ENCODE data around the gene APPL2. TPM values are rescaled to one million over a fixed set of nuclear protein-coding genes. Genes with fewer than 3 reads are reported as not detected.

Gene APPL2
- total RNA-seq, 4 donors from 2014 or later: 39.9 to 67.5 (median 59.1) TPM

DNA sequence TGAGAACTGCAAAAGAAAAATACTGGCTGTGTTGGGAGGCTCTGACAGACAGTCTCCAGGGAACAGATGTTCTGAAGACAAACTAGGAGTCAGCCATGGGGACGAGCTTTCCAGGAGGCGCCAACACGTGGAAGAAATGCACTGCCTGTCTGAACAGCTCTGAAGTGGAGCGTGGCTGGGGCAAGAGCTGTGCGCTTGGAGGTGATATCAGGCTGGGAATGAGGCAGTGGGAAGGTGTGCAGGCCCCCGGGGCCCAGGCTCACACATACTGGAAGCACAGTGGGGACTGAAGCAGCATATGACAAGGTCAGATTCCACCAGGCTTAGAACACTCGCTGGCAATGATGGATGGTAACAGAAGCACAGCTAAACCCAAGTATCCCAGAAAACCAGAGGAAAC lies 17.5 kb downstream of the APPL2 start:
- ATAC-seq (ENCODE audit: low FRiP score): no peak
- TF ChIP-seq, protein P1, sequence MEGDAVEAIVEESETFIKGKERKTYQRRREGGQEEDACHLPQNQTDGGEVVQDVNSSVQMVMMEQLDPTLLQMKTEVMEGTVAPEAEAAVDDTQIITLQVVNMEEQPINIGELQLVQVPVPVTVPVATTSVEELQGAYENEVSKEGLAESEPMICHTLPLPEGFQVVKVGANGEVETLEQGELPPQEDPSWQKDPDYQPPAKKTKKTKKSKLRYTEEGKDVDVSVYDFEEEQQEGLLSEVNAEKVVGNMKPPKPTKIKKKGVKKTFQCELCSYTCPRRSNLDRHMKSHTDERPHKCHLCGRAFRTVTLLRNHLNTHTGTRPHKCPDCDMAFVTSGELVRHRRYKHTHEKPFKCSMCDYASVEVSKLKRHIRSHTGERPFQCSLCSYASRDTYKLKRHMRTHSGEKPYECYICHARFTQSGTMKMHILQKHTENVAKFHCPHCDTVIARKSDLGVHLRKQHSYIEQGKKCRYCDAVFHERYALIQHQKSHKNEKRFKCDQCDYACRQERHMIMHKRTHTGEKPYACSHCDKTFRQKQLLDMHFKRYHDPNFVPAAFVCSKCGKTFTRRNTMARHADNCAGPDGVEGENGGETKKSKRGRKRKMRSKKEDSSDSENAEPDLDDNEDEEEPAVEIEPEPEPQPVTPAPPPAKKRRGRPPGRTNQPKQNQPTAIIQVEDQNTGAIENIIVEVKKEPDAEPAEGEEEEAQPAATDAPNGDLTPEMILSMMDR (IDR thresholded peaks at IDR 0.05): no peak
- no peak for DNase-seq (ENCODE audit: low spot score)

DNA sequence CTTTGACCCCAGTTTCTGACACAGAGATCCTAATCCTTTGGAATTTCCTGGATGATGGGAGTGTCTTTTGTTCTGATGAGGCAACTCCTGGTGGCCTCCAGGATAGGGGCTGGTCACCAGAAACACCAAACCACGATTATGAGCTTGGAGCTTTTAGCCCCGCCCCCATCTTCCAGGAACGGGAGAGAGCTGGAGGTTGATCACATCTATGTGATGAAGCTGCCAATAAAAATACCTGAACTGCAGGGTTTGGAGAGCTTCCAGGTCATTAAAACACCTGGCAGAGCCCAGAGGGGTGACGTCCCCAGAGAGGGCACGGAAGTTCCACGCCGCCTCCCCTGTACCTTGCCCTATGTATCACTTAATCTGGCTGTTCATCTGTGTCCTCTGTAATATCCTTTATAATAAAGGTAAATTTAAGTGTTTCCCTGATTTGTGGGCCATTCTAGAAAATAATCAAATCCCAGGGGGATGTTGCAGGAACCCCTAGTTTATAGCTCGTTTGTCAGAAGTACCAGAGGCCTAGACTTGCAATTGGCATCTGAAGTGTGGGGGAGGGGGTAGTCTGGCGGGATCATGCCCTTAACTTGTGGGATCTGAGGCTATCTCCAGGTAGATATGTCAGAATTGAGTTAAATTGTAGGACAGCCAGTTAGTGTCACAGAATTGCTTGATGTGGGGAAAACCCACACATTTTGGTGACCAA lies 21.2 kb downstream of the APPL2 start:
- ATAC-seq (ENCODE audit: low FRiP score) (peak; percentile 48), DNase-seq (ENCODE audit: low spot score) (no peak)

DNA sequence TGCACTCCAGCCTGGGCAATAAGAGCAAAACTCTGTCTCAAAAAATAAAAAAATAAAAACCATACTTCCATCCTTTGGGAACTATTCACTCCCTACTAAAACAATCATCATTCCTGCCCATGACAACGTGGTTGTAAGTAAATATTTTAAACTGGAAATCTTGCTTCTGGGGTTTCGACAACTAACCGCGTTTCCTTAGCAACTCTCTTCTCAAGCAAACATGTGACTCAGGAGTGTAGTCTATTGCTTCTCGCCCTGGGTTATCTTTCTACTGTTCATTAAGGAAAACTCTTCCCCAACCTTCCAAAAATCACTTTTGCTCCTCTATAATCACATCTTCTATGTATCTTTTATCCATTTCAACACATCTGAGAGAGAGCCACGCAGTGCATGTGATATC lies 21.8 kb downstream of the APPL2 start:
- ATAC-seq (ENCODE audit: low FRiP score) (no peak), DNase-seq (ENCODE audit: low spot score) (no peak)
- TF ChIP-seq, protein P1 (IDR thresholded peaks at IDR 0.05): no peak

More for the DNA sequence above, 21.2 kb downstream of the APPL2 start:
- TF ChIP-seq, protein P1 (IDR thresholded peaks at IDR 0.05): no peak

DNA sequence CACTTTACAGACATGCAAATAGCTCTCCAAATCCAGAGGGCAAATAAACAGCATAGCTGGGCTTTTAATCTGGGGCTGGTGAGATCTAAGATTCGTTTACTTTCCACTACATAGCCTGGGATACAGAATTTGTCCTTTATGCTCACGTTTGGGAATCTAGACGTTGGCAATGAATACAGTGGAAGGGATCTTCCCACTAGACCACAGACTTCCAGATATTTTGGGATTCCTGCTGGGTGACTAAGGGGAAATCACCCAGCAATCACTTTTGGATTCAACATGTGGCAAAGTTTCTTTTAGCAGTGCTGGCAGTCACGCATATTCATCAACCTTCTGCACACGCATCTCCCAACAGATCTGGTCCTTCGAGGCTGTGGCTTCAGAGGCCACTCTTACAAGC lies 23.5 kb downstream of the APPL2 start:
- DNase-seq (ENCODE audit: low spot score) (no peak), ATAC-seq (ENCODE audit: low FRiP score) (no peak)
- TF ChIP-seq, protein P1 (IDR thresholded peaks at IDR 0.05): no peak

DNA sequence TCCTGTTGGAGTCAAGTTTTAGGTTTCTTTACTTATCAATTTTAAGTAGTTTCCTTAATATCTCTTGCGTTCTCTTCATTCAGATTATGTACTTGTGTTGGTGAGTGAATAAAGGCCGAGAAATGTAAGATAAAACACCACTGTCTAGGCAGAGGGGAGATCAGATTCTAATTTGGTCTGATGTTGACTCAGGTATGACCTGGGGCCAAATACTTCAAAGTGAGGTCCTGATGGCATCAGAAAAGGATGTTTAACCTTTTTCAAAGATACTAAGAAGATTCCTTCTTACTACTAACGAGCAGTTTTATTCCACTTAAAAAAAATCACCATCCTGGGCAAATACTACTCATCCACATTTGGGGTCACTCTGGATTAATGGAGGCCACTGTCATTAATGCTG lies 26.9 kb downstream of the APPL2 start:
- no peak for ATAC-seq (ENCODE audit: low FRiP score)
- DNase-seq (ENCODE audit: low spot score): no peak

DNA sequence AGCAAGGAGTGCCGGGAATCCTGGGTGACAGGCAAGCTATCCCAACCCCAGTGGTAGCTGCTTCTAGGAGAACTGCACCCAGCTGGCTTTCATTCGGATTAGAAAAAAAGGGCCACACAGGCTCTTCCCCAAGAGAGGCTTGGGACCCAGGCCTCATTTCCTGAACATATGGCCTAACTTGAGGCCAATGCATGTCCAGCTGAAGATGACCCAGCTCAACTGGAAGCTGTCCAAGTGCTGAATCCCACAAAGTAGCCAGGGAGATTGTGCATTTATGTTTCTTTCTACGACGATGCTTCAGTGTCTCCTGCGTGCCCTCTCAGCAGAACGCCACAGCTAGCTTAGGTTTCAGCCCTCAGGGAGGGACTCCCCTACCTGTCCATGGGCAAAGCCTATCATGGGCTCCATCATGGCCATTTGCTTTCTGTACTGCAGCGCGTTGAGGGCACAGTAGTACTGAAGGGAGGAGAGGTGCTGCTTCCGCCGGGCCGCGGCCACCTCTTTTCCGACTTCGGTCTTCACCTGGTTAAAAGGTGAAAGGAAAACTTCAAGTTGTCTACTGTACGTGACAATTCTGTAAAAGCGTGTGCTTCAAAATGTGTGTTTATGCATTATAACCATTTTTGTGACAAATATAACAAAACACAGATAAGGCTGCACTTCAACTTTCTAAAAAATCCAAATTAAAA lies 29.1 kb downstream of the APPL2 start:
- DNase-seq (ENCODE audit: low spot score): no peak
- TF ChIP-seq, protein P1 (IDR thresholded peaks at IDR 0.05): no peak
- no peak for ATAC-seq (ENCODE audit: low FRiP score)

More for the DNA sequence above, 26.9 kb downstream of the APPL2 start:
- TF ChIP-seq, protein P1 (IDR thresholded peaks at IDR 0.05): no peak
